ENCODE data around the gene TMEM144.
"Not testable (repeated sequence)": the region's sequence is repeated elsewhere in the genome, so short reads cannot be mapped to it uniquely, and the experiment has no call there.

TMEM144 gene

DNA sequence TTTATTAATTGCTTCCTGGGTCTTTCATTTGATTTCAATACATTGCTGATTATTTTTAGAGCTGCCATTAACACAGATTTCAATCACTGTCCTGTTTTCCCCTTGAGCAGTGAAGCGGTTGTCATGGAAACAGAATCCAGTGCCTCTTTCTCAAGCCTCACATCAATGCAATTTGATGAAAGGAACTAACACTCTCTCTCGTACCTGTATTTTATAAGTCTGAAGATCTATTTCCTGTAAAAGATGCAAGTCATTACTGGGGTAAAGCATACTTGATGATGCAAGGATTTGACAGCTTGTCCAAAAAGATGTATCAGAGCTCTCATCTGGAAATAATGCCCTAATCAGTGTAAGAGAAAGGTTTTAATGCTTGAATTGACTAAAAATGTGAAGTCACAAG lies 19.6 kb upstream of the TMEM144 start:
- no peak for DNase-seq (ENCODE audit: low read depth in 1 of 2, low spot score in 1 of 2)

DNA sequence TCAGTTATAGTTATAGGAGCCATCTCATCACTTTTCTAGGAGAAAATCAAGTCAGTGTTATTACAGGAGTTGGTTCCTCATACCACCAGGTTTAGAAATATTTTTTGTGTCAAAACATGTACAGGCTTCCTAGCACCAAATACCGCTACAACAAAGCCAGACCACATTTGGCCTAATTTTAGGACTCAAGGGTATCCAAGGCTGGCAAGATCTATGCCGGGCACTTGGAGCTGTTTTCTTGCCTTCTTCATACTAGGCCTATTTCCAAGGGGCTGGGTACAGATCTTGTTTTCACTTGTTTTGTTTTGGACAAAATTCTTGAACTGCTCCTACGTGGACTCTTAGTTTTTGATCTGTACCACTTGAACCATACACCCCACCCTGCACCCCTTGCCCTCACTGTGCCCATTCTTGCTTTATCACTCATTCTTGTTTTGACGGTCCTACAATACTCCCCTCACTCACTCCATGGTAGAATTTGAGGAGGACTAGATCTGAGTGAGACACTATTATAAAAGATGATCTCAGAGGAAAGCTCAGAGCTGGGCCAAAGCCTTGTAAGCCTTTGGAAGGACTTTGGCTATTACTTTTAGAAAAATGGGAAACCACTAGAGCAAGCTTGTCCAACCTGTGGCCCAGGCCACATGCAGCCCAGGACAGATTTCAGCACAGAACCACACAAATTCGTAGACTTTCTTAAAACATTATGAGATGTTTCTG lies 17.7 kb upstream of the TMEM144 start:
- no peak for DNase-seq (ENCODE audit: low read depth in 1 of 2, low spot score in 1 of 2)

DNA sequence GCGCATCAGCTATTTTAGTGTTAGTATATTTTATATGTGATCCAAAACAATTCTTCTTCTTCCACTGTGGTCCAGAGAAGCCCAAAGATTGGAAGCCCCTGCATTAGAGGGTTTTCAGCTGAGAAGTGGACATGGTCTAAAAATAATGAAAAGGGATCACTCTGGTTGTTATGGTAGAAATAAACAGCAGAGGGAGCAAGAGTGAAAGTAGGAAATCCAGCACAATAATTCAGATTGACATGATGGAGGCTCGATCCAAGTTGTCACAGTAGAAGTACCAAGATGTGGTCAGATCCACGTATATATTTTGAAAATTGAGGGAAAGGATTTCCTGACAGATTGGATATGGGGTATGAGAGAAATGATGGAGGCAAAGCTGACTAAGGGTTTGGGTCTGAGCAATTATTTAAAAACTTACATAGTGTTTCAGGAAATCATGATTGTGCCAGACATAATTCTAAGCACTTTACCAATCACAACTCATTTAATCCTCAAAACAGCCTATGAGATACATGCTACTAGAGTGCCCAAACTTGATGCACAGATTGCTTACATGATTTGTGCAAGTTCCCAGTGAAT lies 17.0 kb upstream of the TMEM144 start:
- DNase-seq (ENCODE audit: low read depth in 1 of 2, low spot score in 1 of 2) = no peak

DNA sequence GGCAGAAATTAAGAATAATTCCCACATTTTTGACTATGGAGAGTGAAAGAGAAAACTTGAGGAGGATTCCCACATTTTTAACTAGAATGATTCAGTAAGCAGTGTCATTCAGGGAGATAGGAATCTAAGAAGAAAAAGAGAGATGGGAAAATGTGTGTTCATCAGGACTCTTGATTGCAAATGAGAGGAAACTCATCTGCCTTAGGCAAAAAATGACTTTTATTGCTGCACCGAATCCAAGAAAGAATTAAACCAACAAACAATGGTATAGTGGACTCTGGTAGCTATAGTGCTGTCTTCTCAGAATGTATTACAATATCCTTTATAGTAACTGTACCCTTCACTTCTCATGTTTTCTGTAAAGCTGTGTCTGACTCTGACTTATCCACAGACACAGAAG lies 15.0 kb upstream of the TMEM144 start:
- no peak for DNase-seq (ENCODE audit: low read depth in 1 of 2, low spot score in 1 of 2)

DNA sequence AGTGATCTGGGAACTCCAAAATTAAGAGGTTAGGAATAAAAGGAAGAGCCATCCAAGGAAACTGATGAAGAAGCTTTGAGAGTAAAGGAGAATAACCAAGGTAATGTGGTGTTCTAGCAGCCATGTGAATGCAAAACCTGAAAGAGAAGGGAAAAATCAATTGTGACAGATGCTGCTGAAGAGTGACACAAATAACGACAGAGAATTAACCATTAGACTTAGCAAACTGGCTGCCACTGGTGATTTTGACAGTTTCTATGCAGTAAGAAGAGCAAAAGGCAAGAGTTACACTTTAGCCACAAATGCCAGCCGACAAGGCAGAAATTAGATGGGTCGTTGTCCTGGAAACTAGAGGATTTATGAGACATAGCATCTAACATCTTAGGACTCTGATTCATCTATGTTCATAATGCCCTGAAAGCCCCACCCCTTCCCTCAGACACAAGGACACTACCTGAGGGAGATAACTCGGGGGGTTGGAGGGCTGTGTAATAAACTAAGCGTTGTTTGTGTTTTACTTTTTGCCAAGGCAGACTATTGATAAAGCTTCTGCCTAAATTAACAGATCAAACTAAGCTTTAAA lies 13.0 kb upstream of the TMEM144 start:
- no peak for DNase-seq (ENCODE audit: low read depth in 1 of 2, low spot score in 1 of 2)

DNA sequence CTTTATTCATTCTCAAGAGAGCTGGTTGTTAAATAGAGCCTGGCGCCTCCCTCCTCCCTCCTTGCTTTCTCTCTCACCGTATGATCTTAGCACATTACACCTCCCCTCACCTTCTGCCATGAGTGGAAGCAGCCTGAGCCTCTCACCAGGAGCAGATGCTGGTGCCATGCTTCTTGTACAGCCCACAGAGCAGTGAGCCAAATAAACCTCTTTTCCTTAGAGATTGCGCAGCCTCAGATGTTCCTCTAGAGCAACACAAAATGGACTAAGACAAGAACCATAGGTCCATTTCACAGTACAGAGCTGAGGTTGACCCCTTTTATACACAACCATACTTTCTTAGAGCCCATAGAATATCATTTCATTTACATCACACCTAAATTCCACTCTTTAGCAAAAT lies 10.1 kb upstream of the TMEM144 start:
- no peak for DNase-seq (ENCODE audit: low read depth in 1 of 2, low spot score in 1 of 2)

DNA sequence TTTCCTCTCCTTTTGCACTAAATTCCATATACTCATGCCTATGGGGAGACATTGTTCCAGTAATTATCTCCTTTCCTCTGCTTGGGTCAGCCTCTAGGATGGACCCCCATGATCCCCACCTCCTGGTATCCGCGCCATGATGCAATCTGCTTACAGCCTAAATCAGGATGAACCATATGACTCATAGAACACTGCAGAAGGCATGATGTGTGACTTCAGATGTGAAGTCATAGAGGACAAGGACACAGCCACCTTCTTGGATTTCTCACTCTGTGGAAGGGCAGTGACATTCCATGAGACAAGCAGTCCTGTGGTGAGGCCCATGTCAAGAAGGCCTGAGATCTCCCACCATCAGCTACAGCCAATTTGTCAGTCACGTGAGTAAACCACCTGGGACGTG lies 9.0 kb upstream of the TMEM144 start:
- DNase-seq (ENCODE audit: low read depth in 1 of 2, low spot score in 1 of 2) = no peak

DNA sequence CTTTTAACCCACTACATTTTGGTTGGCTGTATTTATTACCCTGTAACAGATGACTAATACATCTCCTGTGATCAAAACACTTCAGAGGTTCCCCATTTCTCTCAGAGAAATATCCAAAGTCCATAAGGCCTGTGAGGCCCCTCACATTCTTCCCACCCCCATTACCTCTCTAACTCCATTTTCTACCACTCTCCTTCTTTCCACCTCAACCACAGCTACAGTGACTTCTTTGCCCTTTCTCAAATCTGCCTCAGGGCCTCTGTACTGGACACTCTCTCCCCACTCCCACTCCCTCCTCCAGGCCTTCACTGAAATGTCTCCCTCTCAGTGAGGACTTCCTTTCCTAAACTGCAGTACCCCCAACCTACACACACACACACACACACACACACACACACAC lies 8.4 kb upstream of the TMEM144 start:
- DNase-seq (ENCODE audit: low read depth in 1 of 2, low spot score in 1 of 2) = no peak

DNA sequence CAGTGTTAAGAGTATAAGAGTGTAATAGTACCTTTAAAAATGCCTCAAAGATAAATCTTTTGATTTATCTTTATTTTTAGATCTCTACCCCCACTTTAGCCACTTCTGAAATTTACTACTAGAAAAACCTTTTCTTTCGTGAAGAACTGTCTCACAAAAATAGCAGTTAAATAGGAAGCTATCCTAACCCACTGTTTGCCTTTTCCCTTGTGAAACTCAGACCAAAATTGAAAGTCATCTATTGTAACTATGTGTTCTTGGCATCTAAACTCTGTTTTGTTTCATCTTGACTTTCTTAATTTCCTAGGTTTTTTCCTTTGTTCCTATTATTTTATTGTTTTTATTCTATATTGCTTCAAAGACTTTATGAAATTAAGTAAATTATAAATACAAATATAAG lies 7.8 kb upstream of the TMEM144 start:
- no peak for DNase-seq (ENCODE audit: low read depth in 1 of 2, low spot score in 1 of 2)

DNA sequence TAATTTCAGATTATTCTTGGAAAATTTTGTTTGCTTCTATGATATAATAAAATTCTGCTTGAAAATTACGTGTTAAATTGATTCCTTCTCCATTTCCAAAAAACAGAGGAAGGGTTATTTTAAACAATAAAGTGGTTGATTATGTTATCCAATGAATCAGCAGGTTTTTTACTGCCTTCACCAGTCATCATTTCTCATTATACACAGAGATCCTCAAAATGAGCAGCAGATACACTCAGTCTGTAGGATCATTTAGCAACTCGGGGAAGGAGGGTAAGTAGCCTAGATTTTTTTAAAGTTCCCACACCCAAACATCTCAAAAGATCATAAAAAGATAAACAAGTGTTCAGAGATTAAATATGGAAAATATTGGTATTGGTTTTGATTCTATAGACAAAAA lies 6.8 kb upstream of the TMEM144 start:
- DNase-seq (ENCODE audit: low read depth in 1 of 2, low spot score in 1 of 2) = no peak

DNA sequence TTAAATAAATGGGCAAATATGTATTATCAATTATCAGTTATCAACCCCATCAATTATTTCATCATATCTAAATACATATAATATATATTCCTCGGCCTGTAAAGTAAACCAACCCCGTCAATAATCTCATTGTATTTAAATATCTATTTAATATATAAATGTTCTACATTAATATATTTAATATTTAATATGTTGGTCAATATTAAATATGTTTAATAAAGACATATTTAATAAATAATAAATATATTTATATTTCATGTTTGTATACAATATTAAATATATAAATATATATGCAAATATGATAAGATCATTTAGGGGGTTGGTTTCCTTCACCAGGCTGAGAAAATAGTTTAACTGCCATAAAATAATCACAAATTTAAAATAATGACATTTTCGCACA lies 6.4 kb upstream of the TMEM144 start:
- DNase-seq (ENCODE audit: low read depth in 1 of 2, low spot score in 1 of 2) = no peak

DNA sequence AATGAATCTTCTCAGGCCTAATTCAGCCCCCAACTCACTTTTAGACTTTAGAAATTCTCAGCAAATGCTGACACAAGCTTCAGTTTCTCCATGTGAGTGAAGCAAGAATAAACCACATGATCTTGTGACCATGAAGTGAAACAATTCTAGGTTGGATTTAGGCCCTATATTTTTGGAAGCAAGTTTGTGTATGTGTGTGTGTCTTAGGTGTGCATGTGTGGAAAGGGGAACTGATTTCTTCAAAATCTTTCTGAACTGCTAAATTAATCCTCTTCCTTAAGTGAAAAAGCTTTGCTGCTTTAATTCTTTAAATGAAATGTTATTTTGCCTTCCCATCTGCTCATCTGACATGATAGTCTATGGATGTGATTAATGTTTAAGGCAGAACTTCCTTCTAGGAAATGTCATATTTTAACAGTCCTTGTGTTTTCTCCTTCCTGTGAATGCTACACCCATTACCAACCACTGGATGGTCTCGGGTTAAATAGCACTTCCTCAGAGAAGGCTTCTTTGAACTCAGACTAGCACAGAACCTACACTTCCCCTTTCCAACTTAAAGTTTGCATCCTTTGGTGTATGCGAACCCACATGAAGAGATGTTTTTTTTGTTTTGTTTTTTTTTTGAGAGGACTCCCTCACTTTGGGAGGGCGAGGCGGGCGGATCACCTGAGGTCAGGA lies 1.2 kb upstream of the TMEM144 start:
- DNase-seq (ENCODE audit: low read depth in 1 of 2, low spot score in 1 of 2) = no peak

DNA sequence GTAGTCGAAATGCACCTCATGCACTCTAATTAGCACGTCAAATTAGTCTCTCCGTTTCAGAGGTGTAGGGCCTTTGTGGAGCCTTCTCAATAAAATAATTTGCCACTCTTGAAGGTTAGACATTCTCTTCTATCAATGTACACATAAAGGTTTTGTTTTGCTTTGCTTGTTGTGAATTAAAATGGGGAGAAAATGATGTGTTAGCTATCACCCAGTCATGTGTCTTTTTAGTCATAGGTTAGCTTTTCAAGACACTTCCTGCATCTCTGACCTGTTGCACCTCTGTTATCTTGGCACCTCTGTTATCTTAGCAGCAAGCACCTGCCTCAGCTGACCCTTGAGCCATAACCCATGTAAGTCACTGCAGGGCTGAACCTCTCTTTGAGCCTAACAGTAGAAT lies 936 bp downstream of the TMEM144 start:
- no peak for DNase-seq (ENCODE audit: low read depth in 1 of 2, low spot score in 1 of 2)

DNA sequence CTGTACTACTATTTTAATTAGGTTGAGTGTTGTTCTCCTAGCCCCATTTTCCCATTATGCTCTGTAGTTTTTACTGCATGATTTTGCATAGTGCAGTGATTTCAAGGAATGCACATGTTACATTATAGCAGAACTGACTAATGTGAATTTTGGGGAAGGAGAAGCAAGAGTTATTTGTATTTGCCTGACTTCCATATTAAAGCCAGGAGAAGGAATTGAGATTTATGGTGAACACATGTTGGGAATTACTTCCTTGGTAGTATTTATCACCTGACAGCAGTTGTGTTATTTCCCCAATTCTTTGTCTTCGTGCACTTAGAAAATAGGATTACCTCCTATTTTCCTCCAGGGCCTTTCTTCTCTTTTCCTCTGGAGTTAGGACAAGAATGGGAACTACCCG lies 3.2 kb downstream of the TMEM144 start:
- no peak for DNase-seq (ENCODE audit: low read depth in 1 of 2, low spot score in 1 of 2)

DNA sequence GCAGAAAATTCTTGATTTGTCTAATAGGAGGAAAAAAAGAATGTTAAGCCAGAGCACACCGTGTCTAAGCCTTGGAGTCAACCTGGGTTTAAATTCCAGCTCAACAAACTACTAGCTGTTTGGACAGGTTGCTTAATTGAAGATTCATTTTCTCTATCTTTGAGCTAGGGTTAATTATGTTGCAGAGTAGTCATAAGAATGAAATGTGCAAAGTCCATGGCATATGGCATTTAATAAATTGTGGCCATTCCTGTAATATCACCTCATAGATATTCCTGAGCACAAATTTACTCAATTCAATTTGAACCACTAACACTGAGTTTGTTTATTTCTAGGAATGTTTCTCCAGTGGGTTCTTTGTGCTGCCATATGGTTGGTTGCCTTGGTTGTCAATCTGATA lies 4.6 kb downstream of the TMEM144 start:
- DNase-seq (ENCODE audit: low read depth in 1 of 2, low spot score in 1 of 2) = no peak

DNA sequence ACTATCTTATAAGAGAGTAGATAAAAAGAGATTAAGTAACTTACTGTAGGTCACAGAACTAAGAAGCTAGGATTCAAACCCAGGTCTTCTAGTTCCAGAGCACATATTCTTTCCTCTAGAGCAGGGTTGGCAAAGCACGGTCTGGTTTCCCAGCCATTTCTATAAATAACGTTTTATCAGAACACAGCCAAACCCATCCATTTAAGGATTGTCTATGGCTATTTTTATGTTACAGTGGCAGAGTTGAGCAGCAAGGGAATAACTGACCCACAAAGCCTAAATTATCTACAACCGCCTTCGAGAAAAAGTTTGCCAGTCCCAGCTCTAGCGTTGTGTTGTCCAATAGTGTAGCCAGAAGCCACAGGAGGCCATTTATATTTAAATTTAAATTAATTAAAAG lies 7.5 kb downstream of the TMEM144 start:
- no peak for DNase-seq (ENCODE audit: low read depth in 1 of 2, low spot score in 1 of 2)

DNA sequence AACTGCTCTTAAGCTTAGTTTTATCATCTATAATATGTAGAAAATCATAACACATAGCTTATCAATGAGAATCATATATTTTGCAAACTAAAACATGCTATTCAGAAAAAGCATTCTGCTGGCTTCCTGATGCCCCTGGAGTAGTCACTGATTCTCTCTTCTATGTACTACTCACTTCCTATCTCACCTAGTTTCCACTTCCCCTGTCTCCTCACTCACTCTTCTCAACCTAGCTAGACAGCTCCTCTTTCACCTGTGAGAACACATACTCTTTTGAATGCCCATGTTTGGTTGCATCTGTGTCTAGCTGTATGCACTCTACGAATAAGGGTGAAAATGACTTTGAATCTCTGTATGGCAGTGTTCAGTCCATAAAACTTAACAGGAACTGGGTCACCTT lies 9.3 kb downstream of the TMEM144 start:
- no peak for DNase-seq (ENCODE audit: low read depth in 1 of 2, low spot score in 1 of 2)

DNA sequence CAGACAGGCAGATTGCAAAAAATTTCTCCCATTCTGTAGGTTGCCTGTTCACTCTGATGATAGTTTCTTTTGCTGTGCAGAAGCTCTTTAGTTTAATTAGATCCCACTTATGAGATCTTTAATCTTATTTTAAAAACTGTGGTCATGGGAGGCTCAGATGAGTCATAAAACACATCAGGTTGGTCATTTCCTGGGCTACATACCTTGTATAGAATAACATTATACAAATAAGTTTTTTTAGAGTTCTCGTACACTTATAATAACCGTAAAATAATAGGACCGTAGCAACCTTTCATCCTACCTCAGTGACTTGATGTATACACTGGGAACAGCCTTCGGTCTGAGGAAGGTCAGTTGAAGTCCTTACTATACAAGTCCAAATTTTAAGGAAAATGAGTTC lies 14.0 kb downstream of the TMEM144 start:
- not testable (repeated sequence) for DNase-seq (ENCODE audit: low read depth in 1 of 2, low spot score in 1 of 2)

DNA sequence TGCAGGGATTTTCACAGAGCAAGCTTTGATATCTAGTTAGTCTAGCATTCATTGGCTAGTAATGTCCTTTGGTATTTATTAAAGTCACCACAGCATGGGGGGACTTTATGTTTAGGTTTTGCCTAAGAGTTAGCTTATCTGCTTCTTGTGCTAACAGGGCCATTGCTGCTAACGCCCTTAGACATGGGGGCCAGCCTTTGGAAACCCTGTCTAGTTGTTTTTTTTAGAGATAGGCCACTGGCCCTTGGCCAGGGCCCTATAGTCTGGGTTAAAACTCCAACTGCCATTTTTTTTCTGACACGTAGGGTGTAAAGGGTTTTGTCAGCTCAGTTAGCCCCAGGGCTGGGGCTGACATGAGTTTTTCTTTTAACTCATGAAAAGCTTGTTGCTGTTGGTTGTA lies 14.7 kb downstream of the TMEM144 start:
- DNase-seq (ENCODE audit: low read depth in 1 of 2, low spot score in 1 of 2) = not testable (repeated sequence)

DNA sequence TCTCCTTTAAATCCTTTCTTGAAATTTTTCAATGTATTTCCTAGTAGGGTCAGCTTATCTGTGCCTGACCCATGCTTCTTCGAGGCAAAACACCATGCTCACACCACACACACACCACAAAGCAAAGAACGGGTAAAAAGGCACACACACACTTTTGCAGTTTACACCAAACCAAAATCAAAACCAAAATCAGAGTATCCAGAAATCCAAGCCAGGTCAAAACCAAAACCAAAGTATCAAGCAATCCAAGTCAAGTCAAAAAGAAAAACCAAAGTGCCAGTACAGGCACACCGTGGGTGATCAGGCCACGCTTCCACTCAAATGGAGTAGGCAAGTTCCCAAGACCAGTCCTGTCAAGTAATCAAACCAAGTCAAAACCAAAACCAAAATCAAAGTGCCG lies 17.6 kb downstream of the TMEM144 start:
- not testable (repeated sequence) for DNase-seq (ENCODE audit: low read depth in 1 of 2, low spot score in 1 of 2)

DNA sequence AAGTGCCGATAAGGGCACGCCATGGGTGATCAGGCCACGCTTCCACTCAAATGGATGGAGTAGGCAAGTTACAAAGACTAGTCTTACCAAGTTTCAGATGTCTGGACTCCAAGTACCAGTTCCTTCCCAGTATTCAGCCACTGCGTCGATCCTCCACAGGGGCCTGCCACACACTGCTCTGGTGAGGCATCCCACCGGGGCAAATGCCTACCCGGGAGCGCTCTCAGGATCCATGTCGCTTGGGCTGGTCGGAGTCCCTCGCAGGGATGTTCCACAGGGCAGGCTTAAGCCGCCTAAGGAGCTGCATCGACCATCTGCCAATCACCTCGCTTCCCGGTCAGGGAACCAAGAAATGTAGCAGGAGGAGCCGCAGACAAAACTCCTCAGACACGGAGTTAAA lies 18.1 kb downstream of the TMEM144 start:
- not testable (repeated sequence) for DNase-seq (ENCODE audit: low read depth in 1 of 2, low spot score in 1 of 2)

DNA sequence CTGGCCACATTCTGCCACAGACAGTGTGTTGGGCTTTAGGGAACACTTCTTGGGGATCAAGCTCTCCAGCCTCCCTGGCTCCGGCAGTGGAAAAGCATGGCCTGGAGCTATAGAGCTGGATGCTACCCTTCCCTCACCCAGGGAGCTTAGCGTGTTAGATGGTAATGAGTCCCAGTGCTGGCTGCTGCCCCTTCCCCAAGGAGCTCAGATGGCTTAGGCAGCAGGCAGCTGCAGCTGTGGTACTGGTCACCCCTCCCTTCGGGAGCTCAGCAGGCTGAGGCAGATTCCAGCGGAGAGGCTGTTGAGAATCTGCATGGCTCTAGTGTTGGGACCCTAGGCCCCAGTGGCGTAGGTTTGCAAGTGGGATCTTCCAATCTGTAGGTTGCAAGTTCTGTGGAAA lies 19.5 kb downstream of the TMEM144 start:
- DNase-seq (ENCODE audit: low read depth in 1 of 2, low spot score in 1 of 2) = no peak
